ENCODE results near the gene AEBP2.

AEBP2 gene

DNA sequence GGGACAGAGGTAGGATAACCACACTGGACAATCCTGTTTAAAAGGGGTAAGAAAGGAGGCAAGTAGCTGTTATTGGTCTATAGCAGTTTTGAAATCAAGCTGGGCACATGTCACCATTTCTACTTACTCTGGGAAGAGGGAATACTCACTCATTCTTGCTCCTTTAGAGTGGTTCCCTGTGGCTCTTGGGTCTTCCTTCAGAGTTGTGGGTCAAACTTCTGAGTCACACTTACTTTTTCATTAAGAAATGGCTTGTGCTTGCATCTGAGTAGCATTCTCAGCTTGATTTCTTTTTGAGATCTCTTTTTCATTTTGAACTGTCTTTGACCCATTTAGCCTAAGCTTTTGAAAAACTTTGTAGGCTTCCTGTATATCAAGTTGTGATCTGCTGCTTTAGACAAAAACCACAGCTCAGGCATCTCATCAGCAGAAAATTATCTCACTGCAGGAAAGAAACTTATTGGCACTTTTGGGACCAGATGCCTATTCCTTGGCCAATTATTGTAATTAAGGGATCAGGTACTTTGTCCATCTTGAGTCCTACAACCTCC lies 122.2 kb downstream of the AEBP2 start:
- TF ChIP-seq, protein P1, sequence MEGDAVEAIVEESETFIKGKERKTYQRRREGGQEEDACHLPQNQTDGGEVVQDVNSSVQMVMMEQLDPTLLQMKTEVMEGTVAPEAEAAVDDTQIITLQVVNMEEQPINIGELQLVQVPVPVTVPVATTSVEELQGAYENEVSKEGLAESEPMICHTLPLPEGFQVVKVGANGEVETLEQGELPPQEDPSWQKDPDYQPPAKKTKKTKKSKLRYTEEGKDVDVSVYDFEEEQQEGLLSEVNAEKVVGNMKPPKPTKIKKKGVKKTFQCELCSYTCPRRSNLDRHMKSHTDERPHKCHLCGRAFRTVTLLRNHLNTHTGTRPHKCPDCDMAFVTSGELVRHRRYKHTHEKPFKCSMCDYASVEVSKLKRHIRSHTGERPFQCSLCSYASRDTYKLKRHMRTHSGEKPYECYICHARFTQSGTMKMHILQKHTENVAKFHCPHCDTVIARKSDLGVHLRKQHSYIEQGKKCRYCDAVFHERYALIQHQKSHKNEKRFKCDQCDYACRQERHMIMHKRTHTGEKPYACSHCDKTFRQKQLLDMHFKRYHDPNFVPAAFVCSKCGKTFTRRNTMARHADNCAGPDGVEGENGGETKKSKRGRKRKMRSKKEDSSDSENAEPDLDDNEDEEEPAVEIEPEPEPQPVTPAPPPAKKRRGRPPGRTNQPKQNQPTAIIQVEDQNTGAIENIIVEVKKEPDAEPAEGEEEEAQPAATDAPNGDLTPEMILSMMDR (conservative IDR thresholded peaks at IDR 0.05), result no peak
- TF ChIP-seq ZFX (IDR thresholded peaks at IDR 0.05), result no peak
- H3K27ac ChIP-seq, result no peak overlapping the region
